NCI-H345 treated with DMSO at 0.1 percent for 48 hours (cell line): ENCODE data around the gene PELI1.
"Not testable (repeated sequence)": the region's sequence is repeated elsewhere in the genome, so short reads cannot be mapped to it uniquely, and the experiment has no call there.

Source experiments
- DNase-seq: peaks from one replicate; lab custom pipeline; 2025; ENCODE audit not compliant: unreplicated experiment; lab: John Stamatoyannopoulos, UW

Gene PELI1

DNA sequence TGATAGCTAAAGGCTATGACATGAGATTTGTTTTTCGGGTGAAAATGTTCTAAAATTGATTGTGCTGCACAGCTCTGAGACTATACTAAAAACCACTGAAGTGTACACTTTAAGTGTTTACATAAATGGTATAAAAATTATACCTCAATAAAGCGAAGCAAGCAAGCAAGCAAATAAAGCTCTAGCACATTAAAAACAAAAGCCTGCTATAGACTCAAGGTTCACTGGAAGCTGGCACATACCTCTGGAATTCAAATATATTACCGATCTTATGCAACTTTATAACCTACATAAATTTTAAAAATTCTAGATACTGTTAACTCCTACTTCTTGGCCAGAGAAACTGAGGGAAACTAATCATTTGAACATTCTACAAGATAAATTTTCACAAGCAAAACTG, 20.1 kb downstream of the PELI1 start:
- no peak for DNase-seq

DNA sequence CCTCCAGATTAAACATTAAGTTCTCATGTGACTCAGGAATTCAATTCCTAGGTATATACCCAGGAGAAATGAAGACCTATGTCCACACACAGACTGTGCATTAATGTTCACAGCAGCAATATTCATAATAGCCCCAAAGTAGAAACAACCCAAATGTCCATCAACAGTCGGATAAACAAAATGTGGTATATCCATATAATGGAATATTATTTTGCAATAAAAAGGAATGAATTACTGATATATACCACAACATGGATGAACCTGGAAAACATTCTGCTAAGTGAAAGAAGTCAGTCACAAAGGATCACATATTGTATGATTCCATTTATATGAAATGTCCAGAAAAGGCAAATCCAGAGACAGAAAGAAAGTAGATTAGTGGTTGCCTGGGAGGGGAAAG, 20.5 kb downstream of the PELI1 start:
- no peak for DNase-seq

DNA sequence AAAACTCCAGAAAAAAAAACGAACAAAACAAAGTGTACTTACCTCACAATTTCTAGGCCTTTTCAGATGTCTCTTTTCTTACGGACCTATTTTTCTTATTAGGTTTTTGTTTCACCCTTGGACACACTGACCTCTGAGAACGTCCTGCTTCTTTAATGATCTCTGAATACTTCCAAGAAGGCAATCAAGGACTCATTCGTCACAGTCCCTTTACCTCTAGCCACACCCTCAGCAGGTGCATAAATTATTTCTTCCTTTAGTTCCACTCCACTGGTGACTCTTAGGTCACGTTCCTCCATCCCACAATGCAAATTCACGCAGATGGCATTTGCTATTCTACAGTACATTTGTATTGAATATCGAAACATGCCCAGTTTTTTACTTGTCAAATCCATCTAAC, 21.9 kb downstream of the PELI1 start:
- no peak for DNase-seq

DNA sequence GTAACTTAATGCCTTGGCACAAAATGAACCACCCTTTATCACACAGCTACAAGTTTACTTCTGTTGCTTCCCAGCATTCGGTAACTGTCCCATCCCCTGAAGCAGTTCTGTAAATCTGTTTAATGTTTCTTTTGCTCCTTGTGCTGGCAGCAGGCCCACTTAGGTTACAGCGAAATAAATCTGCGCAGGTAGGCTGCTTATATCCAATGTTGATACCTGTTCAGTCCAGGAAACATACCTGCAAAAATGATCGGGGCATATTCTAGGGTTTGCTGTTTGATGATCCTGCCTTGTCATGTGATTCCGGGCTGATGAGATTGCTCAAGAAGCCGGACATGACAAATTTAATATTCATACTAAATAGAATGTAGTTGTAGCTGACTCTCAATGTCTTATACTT, 23.3 kb downstream of the PELI1 start:
- DNase-seq, result no peak

DNA sequence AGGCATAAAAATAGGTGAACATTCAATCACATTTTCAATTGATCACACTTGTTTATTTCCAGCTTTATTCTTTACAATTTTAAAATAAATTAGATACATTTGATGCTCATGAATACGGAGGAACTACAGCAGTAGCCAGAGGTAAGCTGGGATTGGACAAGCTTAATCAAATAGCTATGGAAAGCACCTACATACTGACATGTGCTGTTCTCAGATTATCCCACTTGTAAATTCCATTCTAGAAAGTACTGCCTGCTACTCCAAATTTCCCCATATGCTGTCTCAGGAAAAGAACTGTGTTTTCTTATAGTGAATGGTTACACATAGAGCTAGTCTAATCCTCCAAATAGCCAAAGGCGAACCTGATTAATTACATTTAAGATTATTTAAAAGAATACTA, 24.2 kb downstream of the PELI1 start:
- no peak for DNase-seq

DNA sequence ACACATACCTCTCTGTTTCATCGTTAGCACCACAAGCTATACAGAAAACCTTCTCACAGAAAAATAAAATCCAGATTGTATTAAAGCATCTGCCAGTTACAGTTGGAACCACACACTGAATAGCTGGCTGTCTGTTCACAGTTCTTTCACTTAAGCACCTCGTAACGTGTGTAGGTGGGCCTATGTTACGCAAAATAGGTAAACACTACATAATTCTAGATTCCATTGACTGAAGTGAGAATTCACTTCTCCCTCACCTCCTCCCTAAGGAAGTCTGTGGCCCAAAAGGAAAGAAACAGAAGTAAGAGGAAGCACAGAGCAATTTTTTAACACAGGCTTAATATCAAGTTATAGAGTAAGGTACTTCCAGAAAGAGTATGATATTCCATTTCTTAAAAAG, 24.9 kb downstream of the PELI1 start:
- DNase-seq, result no peak

DNA sequence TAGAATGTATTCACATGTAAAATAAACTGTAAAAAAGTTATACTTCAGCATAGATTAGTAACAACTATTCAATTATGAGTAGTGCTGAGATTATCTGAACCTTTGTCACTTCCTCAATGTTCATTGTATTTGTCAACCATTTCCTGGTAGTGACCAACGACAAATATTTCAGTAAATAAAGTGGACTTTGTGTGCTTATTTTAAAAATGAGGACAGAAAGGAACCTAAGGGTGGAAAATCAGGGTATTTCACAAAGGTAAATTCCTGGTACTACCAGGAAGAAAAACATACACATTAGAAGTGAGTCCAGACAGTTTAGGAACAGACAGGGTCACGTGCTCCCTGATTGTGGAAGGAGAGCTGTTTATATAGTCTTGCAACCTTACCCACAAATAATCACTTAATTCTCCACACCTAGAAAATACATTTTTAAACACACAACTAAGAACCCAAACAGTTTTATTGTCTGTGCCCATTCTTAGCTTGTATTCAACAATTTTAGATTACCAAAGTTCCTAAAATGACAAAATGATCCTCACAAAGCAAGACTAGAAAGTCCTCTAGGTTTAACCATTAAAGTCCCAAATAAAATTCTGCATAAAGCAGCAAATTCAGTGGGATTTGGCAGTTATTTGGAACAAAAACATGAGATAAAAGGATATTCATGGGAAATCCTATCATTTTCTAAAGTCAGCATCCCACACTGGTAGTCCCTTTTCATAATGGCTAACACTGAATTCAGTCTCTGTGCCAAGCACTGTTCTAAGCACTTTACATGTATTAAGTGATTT, 28.2 kb downstream of the PELI1 start:
- DNase-seq, result no peak

DNA sequence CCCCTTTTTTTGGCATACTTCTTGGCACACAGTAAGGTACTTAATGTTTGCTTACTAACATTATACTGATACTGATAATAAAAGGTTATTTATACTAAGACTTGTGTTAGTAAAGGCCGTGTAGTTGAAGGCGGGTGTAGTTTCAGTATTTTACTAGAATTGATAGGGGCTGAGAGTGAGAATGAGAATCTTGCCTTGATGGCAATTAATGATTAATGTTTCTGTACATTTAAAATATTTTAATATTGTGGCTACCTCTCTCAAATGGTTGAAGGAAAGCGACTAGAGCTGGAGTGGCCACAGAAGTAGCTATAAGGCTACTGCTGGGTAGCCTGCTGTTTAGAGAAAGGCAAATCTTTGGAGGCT, 29.3 kb downstream of the PELI1 start:
- DNase-seq, result no peak

DNA sequence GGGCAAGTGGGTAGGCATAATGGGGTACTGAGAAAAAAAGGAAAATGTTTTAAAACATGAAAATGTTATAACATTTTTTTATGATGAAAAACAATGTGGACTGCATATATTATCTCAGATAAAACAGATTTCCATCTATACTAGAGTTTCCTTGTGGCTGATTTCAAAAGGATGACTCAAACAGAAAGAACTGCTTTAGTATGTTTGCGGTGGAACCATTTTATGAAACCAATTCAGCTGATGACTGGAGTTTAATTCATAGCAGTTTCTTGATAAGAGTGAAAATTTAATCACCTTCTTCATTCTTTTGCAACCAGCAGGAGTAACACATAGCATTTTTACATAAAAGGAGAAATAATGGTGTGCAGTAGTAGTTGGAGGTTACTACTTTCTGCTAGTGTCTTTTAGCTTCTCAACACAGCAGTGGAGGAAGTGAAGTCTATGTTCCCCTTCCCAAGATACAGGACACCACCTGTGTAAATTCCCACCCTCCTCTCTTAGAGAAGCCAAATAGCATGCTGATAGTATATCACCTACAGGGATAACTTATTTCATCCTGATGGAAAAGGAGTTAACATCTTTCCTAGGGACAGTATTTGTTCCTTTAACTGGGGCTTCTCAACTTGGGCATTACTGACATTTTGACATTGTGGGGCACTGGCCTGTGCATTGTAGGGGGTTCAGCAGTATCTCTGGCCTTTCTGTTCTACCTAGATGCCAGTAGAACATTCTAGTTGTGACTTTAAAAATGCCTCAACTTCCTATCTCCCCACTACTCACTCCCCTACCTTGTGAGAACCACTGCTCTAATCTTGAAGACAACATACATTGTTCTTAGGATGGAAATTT, 29.9 kb downstream of the PELI1 start:
- no peak for DNase-seq

DNA sequence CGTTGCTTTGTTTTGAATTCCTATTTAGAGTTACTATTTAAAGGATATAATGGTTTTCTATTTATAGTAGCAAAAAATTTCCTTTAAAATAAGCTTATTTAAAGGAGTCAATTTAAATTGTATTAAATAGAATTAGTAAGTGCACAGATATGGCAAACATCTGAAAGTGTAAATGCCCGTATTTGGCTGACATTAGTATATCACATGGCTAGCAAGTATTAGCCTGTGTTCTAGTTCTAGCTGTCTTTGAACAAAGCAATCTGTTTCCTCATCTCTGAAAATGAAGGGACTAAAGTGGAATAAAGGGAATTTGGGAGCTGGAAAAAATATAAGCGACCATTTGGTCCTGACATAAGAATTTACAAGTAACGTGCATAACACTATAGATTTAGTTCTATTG, 32.2 kb downstream of the PELI1 start:
- no peak for DNase-seq

DNA sequence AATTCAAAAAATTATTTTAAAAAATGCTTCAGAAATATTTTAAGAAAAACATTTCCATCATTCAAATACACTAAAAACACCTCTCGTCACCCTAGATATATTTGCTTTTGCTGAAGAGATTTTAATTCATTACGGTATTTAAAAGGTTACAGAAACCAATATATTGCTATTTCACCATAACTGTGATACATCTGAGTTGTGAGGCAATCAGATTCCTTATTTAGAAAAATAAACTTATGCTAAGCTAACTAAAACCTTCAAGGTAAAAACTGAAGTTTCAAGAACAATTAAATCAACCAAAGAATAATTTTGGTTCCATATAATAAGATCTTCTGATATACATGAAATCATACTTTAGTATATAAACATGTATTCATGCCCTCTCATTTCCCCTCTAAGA, 32.8 kb downstream of the PELI1 start:
- no peak for DNase-seq

DNA sequence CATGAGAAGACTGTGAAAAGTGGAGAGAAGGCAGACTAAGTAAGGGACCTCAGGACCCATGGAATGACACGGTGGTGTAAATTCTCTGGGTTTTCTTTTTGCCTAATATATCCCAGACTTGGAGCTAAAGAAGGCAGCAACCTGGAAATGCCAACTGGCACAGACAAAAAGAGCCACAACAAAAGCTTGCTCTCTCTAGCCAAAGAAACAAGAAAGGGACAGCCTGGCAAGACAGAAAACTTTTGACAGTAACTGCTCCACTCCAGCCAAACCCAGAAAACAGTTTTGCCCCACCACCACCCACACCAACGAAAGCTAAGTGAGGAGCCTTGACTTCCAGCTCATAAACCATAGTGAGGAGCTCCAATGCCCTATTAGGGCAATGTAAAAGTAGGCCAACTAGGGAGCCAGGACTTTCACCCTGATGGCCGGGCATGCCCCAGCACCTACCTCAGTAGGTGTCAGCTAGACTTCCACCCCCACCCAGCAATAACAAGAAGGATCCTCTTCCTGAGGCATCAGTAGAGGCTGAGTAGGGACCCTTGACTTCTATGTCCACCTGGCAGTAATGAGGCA, 35.5 kb downstream of the PELI1 start:
- DNase-seq, result no peak

DNA sequence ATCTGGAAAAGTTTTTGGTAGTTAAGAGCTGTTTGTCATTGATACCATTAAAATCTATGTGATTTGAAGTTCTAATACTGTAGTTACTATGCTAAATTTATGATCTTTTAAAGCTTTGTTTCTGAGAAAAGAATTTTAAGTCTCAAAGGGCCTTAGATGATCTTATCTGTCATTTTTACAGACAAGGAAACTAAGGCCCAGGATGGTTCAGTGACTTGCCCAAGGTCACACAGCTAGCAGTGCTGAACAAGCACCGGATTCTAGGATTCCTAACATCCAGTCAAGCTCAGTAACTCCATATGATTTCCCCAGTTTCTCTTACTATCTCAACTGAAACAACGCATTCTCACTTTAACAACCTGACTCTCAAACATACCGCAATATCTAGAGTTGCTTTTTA, 37.7 kb downstream of the PELI1 start:
- DNase-seq, result no peak

DNA sequence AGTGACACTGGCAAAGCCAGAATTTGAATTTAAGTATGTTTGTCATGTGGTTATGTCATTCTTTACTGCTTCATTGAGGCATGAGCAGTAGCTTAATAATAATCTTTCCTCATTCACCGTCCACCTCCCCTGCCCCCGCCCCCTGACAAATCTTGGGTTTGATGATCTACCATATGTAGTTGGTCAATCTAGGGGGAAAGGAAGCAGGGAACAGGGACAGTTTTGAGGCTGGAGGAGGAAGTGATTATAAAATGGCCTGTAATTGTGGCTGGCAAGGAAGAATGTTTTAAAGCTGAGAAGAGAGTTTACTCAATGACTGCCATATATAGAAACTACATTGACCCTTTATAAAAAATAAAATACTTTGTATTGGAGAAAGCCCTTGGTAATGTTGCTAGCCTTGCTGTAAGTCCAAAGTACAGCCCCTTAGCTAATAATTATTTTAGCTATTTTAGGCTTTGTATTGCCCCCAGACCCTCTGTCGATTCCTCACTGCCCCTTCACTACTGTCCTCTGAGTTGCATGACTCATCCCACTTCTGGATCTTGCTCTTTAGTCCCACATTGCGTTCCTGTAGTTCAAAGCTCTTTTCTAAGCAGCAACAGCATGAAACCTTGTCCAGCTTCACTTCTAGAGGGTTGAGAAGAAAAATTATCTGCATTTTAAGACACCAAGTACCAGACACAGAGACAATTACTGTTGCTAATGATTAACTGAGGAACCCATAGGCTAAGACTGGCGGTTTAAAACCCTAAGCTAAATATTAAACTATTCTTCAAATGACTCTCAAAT, 38.4 kb downstream of the PELI1 start:
- no peak for DNase-seq

DNA sequence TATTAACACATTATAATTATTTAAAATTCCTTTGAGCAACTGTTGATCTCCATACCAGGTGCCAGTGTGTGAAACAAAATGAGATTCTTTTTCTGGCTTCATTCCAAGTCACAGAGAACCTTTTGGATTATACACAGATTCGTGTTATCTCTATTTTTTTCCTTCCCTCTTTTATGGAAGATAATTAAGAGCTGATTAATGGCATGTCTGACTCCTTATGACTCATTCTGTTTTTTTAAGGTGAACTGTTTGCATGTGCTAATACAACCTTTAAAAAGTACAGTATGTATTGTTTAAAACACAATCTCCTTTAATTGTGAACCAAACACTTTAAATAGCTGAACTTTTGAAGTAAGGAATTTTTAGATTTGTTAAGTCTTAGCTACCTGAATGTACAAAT, 39.3 kb downstream of the PELI1 start:
- no peak for DNase-seq

DNA sequence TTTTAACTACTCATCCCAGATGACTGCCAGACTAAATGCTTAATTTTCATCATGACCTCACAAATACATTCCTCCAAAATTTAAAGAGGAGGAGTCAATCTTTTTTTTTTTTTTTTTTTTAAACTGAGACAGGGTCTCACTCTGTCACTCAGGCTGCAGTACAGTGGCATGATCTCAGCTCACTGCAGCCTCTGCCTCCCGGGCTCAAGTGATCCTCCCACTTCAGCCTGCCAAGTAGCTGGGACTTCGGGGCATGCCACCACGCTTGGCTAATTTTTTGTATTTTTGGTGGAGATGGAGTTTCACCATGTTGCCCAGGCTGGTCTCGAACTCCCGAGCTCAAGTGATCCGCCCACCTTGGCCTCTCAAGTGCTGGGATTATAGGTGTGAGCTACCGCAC, 41.5 kb downstream of the PELI1 start:
- not testable (repeated sequence) for DNase-seq

DNA sequence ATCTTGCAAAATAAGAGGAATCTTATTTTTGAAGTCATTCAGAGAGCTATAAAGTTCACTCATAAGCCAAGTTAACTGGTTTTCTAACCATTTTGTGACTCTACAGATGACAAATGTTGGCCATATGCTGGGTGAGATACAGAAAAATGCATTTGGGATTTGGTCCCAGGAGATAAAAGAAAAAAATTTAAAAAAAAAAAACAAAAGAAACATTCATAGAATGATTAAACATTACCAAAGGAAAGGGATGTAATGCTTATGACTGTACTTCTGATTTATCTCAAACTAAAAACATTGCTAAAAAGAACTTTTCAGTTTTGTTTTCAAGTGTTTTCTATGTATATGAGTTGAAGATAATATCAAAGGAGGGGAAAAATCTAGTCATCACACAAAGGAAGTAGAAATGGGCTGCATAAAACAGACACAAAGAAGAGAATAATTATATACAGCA, 43.1 kb downstream of the PELI1 start:
- no peak for DNase-seq

DNA sequence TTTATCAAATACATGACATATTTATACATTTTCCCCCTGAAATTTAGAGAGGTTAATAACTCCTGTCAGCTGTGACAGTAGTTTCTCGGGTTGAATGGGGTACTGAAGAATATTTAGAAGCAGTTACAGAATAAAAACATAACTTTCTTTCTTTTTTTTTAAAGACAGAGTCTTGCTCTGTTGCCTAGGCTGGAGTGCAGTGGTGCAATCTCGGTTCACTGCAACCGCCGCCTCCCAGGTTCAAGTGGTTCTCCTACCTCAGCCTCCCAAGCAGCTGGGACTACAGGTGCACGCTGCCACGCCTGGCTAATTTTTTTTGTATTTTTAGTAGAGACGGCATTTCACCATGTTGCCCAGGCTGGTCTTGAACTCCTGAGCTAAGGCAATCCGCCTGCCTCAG, 43.6 kb downstream of the PELI1 start:
- not testable (repeated sequence) for DNase-seq

DNA sequence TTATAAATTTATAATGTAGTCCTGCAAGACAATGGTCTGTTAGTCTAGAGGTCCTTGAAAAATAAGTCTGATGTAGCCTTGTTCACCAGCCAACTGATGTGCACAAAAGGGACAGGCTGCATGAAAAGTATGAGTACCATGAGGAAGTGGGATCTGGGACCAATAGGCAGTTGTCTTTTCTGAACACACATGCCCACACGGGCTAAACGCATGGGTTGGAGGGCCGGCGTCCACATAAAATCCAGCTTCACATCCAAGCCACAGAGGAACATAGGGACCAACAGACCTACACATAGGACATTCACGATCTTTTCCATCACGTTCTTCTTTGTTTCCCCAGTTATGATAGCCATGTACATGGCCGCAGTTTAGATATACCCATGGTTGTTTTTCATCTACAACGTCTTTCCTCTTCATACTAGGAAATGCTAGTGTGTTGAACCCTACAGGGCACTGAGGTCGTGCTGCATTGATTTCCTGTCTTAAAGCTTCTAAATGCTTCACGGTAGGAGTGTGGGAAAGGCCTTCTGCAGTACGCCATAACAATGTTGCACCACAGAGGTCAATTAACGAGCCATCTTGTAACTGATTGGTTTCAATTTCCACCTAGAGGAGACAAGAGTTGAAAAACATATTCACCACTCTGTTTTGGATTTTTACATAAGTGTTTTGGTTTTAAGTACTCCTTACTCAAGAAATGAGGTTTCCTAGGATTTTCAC, 49.4 kb downstream of the PELI1 start:
- no peak for DNase-seq

DNA sequence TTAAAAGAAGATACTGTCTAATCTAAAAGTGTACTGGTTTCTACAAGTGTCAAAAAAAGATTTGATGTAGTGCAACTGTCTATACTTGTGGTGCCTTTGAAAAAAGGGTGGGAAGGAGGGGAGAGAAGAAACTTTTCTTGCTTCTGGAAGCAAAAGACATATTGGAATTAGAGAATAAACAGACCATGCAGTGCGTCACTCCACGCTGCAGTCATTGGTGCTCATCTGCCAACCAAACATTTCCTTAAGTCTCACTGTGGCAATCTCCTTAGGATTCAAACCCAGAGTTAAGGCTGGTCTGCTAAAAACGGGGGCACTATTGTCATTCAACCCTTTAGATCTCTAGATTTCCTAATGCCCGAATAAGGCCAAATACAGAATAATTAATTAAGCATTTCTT, 50.9 kb downstream of the PELI1 start:
- no peak for DNase-seq

DNA sequence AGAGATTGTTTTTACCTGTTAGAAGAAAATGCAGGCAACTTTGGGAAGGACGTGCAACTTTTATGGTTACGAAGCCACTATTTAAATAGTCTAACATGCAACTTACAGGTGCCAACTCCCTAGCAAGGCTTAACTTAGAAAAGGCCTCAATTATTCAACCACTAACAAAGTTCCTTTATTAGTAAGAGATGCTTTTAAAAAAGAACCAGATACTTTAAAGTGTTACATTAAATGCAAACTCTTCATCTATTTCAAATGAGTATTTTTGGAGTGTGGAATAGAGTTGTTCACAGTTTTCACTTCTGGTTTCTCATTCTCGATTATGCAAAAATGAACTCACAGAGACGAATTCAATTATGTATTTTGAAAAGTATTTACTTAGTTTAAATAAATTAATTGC, 51.7 kb downstream of the PELI1 start:
- DNase-seq, result no peak
